Peyer's patch (tissue), 4 donors: ENCODE measurements around the gene RBBP8. TPM values are rescaled to one million over a fixed set of nuclear protein-coding genes. Genes with fewer than 3 reads are reported as not detected.

Source experiments
- DNase-seq, 3 donors: peaks; one replicate each; pipeline ENCODE4 v3.0.0-alpha.2; 2017 to 2019
- H3K27ac ChIP-seq, 4 donors: fragments of 200-600 bp; sonication (generic); one replicate each; pipeline ENCODE4 v1.5.1; 2016 to 2019
- H3K27me3 ChIP-seq, 2 donors: fragments of 200-600 bp; sonication (generic); one replicate each; pipeline ENCODE4 v1.5.1; 2019
- H3K36me3 ChIP-seq, 3 donors: fragments of 200-600 bp; sonication (generic); one replicate each; pipeline ENCODE4 v1.5.1; 2016 to 2019
- H3K4me1 ChIP-seq, 4 donors: fragments of 200-600 bp; sonication (generic); one replicate each; pipeline ENCODE4 v1.5.1; 2016 to 2019
- H3K4me3 ChIP-seq, 4 donors: fragments of 200-600 bp; sonication (generic); 1 replicate in 3 of 4; 2 replicates in 1 of 4; pipeline ENCODE4 v1.5.1; 2016 to 2019; ENCODE audit warnings: mild to moderate bottlenecking in 1 of 4
- H3K9me3 ChIP-seq, 4 donors: fragments of 200-600 bp; sonication (generic); one replicate each; pipeline ENCODE4 v1.5.1; 2016 to 2019; ENCODE audit warnings: mild to moderate bottlenecking in 1 of 4
- POLR2A ChIP-seq, 2 donors: fragments of 450-650 bp; IDR thresholded peaks; one replicate each; pipeline ENCODE4 v1.5.1; 2017; ENCODE audit warnings: antibody characterized with exemption in 2 of 2, mild to moderate bottlenecking in 2 of 2, moderate library complexity in 2 of 2
- total RNA-seq, 4 donors: library from RNA; depleted of rRNA; stranded (reverse); fragments of >200 nt; gene quantifications; one replicate each; pipeline ENCODE4 v1.1.0, GENCODE V29; 2016
- TF ChIP-seq, protein P1 (sequence below), 6 experiments: fragments of 450-650 bp in 4 of 6; fragments of 200-600 bp in 2 of 6; sonication (generic) in 1 of 6; IDR thresholded peaks; one replicate each; pipeline ENCODE4 v1.5.1; 2017 to 2019; ENCODE audit warnings: antibody characterized with exemption in 6 of 6, mild to moderate bottlenecking in 3 of 6, moderate library complexity in 1 of 6

The RBBP8 gene
- total RNA-seq, 4 donors from 2014 or later: 45.4 to 74.1 (median 52.7) TPM

- no peaks in the 10 kb centered on the region for H3K4me1 ChIP-seq
- no peak for DNase-seq
- no peaks in the 10 kb centered on the region for H3K36me3 ChIP-seq
Observed at GRCh38 chr18:22912149-22912548, 21.0 kb upstream of the RBBP8 start.

GRCh38 chr18:22912835-22913234, 20.3 kb upstream of the RBBP8 start:
- Histone ChIP-seq H3K4me1 (no peaks in the 10 kb centered on the region), H3K27me3 (no peaks in the 10 kb centered on the region), H3K9me3 (no peaks in the 10 kb centered on the region), H3K4me3 (no peak overlapping the region), H3K27ac (no peak overlapping the region), H3K36me3 (no peaks in the 10 kb centered on the region)
- no peak for DNase-seq
- TF ChIP-seq, protein P1, sequence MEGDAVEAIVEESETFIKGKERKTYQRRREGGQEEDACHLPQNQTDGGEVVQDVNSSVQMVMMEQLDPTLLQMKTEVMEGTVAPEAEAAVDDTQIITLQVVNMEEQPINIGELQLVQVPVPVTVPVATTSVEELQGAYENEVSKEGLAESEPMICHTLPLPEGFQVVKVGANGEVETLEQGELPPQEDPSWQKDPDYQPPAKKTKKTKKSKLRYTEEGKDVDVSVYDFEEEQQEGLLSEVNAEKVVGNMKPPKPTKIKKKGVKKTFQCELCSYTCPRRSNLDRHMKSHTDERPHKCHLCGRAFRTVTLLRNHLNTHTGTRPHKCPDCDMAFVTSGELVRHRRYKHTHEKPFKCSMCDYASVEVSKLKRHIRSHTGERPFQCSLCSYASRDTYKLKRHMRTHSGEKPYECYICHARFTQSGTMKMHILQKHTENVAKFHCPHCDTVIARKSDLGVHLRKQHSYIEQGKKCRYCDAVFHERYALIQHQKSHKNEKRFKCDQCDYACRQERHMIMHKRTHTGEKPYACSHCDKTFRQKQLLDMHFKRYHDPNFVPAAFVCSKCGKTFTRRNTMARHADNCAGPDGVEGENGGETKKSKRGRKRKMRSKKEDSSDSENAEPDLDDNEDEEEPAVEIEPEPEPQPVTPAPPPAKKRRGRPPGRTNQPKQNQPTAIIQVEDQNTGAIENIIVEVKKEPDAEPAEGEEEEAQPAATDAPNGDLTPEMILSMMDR (IDR thresholded peaks at IDR 0.05): no peak
- TF ChIP-seq POLR2A (IDR thresholded peaks at IDR 0.05): no peak

More at GRCh38 chr18:22912149-22912548, 21.0 kb upstream of the RBBP8 start:
- no peak overlapping the region for H3K4me3 ChIP-seq
- no peaks in the 10 kb centered on the region for H3K9me3 ChIP-seq
- no peaks in the 10 kb centered on the region for H3K27me3 ChIP-seq
- no peak for TF ChIP-seq POLR2A (IDR thresholded peaks at IDR 0.05)
- TF ChIP-seq, protein P1 (IDR thresholded peaks at IDR 0.05): no peak
- H3K27ac ChIP-seq: no peak overlapping the region

- TF ChIP-seq, protein P1 (IDR thresholded peaks at IDR 0.05): no peak
- TF ChIP-seq POLR2A (IDR thresholded peaks at IDR 0.05): no peak
- Histone ChIP-seq H3K4me1 (no peaks in the 10 kb centered on the region), H3K4me3 (no peak overlapping the region), H3K9me3 (no peaks in the 10 kb centered on the region), H3K27me3 (no peaks in the 10 kb centered on the region), H3K36me3 (no peaks in the 10 kb centered on the region), H3K27ac (no peak overlapping the region)
- DNase-seq: peak in 1 of 3 donors; percentile 72
Observed at GRCh38 chr18:22913861-22914260, 19.3 kb upstream of the RBBP8 start.

GRCh38 chr18:22914633-22915032, 18.5 kb upstream of the RBBP8 start:
- Histone ChIP-seq H3K36me3 (no peaks in the 10 kb centered on the region), H3K27ac (no peak overlapping the region), H3K9me3 (no peaks in the 10 kb centered on the region), H3K4me3 (no peak overlapping the region), H3K27me3 (no peaks in the 10 kb centered on the region), H3K4me1 (no peaks in the 10 kb centered on the region)
- TF ChIP-seq, protein P1 (IDR thresholded peaks at IDR 0.05): no peak
- no peak for TF ChIP-seq POLR2A (IDR thresholded peaks at IDR 0.05)
- DNase-seq: no peak

DNA sequence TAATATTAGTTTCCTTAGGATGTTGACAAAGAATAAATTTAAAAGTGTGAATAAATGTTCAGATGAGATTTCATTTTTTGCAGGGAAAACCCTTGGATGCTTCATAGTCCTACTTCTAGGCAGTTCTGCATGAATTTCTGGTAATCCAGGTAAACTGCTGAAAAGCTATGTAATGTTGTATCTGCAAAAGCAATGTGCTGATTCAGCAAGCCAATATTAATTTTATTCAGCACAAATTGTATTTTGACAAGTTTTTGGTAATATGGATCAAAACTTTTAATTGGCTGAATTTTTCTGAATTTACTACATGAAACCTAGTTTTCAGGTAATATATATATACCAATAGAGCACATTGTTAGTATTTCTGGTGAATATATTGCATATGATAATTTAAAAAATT, 17.8 kb upstream of the RBBP8 start:
- Histone ChIP-seq H3K36me3 (no peaks in the 10 kb centered on the region), H3K9me3 (no peaks in the 10 kb centered on the region), H3K4me3 (no peak overlapping the region), H3K4me1 (no peaks in the 10 kb centered on the region), H3K27me3 (no peaks in the 10 kb centered on the region), H3K27ac (no peak overlapping the region)
- no peak for DNase-seq
- TF ChIP-seq, protein P1 (IDR thresholded peaks at IDR 0.05): no peak
- TF ChIP-seq POLR2A (IDR thresholded peaks at IDR 0.05): no peak

DNA sequence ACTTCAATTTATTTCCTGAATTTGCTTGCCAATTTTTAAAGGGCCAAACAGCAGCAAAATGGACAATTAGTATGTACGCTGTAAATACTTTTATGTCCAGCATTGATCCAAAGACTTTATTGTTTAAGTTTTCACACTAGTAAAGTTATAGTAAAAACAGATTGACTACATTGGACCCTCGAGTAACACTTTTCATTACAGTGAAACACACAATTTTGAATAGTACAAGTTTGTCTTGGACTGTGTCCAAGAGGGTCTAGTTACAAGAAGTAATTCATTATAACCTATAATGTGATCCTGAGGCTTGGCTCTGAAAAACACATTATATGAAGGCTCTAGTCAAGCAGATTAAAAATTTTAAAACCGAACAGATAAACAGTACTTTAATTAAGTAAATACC, 11.4 kb upstream of the RBBP8 start:
- TF ChIP-seq, protein P1 (IDR thresholded peaks at IDR 0.05): no peak
- no peak for TF ChIP-seq POLR2A (IDR thresholded peaks at IDR 0.05)
- Histone ChIP-seq H3K4me1 (no peaks in the 10 kb centered on the region), H3K27me3 (no peaks in the 10 kb centered on the region), H3K36me3 (no peaks in the 10 kb centered on the region), H3K4me3 (no peak overlapping the region), H3K27ac (no peak overlapping the region), H3K9me3 (no peaks in the 10 kb centered on the region)
- no peak for DNase-seq
